Progenitor cell of endocrine pancreas (in vitro differentiated cells): Measurements from ENCODE around the gene RAB10. TPM values are rescaled to one million over a fixed set of nuclear protein-coding genes. Genes with fewer than 3 reads are reported as not detected.

ENCODE experiments used
- DNase-seq: peaks from one replicate; pipeline ENCODE4 v3.0.0; 2021; ENCODE audit warnings: low spot score; ENCODE audit not compliant: unreplicated experiment
- H3K27ac Mint-ChIP-seq: 2 replicates; pipeline ENCODE4 v1.8.0; 2021; ENCODE audit warnings: mild to moderate bottlenecking, moderate library complexity, mixed read lengths
- H3K27me3 Mint-ChIP-seq: 2 replicates; pipeline ENCODE4 v1.8.0; 2021; ENCODE audit warnings: mixed read lengths
- H3K36me3 Mint-ChIP-seq: 2 replicates; pipeline ENCODE4 v1.8.0; 2022; ENCODE audit warnings: mixed read lengths; ENCODE audit not compliant: insufficient read depth
- H3K4me1 Mint-ChIP-seq: 2 replicates; pipeline ENCODE4 v1.8.0; 2021; ENCODE audit warnings: low read depth, mixed read lengths
- H3K4me3 Mint-ChIP-seq: 2 replicates; pipeline ENCODE4 v1.8.0; 2021; ENCODE audit warnings: low read depth, mild to moderate bottlenecking, moderate library complexity, mixed read lengths
- H3K9me3 Mint-ChIP-seq: 2 replicates; pipeline ENCODE4 v1.8.0; 2021; ENCODE audit warnings: low read depth, mixed read lengths
- total RNA-seq: library from RNA; stranded (reverse); gene quantifications from 2 replicates; pipeline ENCODE4 v1.2.1, GENCODE V29; 2021
- TF ChIP-seq, protein P1 (sequence below): fragments of 200-600 bp; sonication (generic); IDR thresholded peaks from one replicate; pipeline ENCODE4 v1.5.0; 2021; ENCODE audit warnings: antibody characterized with exemption, mild to moderate bottlenecking; ENCODE audit not compliant: unreplicated experiment

RAB10 gene
- total RNA-seq, 1 donor from 2014 or later: 114 TPM

DNA sequence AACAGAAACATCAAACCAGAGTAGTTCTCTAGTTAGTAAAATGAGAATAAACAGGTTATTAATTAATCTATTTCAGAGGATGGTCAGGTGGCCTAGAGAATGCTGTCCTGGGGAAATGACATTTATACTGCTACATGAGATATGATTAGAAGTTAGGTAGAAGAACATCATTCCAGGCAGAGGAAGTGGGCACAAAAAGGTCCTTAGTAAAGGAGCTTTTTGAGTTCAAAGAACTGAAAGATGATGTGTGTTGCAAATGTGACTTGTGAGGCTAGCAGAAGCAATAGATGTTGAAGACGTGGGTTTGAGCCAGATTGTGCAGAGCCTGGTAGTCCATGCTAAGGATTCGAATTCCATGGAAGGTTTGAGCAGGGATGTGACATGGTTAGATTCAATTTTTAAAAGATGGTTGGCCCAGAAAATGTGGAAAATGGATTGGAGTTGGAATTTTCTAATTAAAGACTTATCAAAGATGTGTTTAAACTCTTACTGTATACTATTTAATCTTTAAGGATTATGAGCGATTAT lies 34.2 kb downstream of the RAB10 start:
- H3K4me1 Mint-ChIP-seq: peaks cover 20% of the 10 kb centered on the region
- H3K27ac Mint-ChIP-seq: peak overlapping the region; percentile 63
- no peak for DNase-seq
- H3K9me3 Mint-ChIP-seq: no peaks in the 10 kb centered on the region
- peaks cover 6% of the 10 kb centered on the region for H3K36me3 Mint-ChIP-seq
- TF ChIP-seq, protein P1, sequence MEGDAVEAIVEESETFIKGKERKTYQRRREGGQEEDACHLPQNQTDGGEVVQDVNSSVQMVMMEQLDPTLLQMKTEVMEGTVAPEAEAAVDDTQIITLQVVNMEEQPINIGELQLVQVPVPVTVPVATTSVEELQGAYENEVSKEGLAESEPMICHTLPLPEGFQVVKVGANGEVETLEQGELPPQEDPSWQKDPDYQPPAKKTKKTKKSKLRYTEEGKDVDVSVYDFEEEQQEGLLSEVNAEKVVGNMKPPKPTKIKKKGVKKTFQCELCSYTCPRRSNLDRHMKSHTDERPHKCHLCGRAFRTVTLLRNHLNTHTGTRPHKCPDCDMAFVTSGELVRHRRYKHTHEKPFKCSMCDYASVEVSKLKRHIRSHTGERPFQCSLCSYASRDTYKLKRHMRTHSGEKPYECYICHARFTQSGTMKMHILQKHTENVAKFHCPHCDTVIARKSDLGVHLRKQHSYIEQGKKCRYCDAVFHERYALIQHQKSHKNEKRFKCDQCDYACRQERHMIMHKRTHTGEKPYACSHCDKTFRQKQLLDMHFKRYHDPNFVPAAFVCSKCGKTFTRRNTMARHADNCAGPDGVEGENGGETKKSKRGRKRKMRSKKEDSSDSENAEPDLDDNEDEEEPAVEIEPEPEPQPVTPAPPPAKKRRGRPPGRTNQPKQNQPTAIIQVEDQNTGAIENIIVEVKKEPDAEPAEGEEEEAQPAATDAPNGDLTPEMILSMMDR: no peak
- no peaks in the 10 kb centered on the region for H3K27me3 Mint-ChIP-seq
- no peak overlapping the region for H3K4me3 Mint-ChIP-seq

DNA sequence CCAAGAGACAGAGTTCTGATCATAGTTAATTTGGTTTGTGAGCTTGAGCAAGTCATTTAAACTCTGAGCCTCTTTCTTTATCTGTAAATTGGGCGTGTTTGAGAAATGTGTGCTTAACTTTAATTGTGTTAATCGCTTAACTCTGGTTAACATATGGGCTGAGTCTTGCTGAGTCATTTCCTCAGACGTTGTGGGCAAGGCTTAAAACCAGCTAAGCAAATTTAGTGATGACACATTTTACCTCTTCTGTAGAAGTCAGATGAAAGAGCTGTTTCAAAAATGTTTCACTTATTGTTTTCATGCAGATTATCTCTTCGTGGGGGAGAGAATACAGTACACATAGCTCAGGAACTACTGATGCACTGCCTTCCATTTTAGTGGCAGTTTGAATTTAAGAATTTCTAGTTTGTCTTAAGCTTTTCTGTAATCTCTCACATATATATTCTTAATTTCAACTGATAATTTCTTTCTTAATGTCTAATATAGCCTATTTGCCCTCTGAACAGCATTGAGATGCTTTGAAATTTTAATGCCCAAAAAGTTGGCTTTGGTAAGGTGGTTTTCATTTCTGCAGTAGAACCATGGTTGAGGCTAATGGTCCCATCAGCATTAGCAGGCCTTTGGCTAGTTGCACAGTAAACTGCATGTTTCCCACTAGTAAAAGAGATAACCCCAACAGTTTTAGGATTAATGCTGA lies 34.9 kb downstream of the RAB10 start:
- TF ChIP-seq, protein P1: no peak
- DNase-seq: no peak
- no peaks in the 10 kb centered on the region for H3K9me3 Mint-ChIP-seq
- H3K27ac Mint-ChIP-seq: peak overlapping the region; percentile 10
- H3K4me1 Mint-ChIP-seq: peaks cover 27% of the 10 kb centered on the region
- no peaks in the 10 kb centered on the region for H3K27me3 Mint-ChIP-seq
- H3K4me3 Mint-ChIP-seq: no peak overlapping the region
- peaks cover 6% of the 10 kb centered on the region for H3K36me3 Mint-ChIP-seq

DNA sequence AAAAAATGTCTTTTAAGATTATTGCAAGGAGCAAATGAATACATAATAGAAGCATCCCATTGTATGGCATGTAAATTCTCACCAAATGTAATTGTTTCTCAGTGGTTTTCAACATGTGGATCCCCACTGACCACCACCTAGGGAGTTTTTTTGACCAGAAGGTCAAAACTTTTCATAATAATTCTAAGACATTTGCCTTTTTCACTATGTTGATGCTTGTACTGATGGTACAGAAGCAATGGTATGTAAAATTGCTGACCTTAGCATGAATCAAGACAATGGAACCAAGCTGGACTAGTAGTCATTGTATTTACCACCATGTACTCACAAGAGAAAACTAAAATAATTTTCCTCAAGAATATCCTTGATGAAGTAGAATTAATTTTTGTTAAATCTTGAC lies 36.8 kb downstream of the RAB10 start:
- TF ChIP-seq, protein P1: no peak
- peaks cover 5% of the 10 kb centered on the region for H3K36me3 Mint-ChIP-seq
- H3K27ac Mint-ChIP-seq: no peak overlapping the region
- peaks cover 43% of the 10 kb centered on the region for H3K4me1 Mint-ChIP-seq
- H3K9me3 Mint-ChIP-seq: no peaks in the 10 kb centered on the region
- H3K4me3 Mint-ChIP-seq: no peak overlapping the region
- DNase-seq: no peak
- no peaks in the 10 kb centered on the region for H3K27me3 Mint-ChIP-seq

DNA sequence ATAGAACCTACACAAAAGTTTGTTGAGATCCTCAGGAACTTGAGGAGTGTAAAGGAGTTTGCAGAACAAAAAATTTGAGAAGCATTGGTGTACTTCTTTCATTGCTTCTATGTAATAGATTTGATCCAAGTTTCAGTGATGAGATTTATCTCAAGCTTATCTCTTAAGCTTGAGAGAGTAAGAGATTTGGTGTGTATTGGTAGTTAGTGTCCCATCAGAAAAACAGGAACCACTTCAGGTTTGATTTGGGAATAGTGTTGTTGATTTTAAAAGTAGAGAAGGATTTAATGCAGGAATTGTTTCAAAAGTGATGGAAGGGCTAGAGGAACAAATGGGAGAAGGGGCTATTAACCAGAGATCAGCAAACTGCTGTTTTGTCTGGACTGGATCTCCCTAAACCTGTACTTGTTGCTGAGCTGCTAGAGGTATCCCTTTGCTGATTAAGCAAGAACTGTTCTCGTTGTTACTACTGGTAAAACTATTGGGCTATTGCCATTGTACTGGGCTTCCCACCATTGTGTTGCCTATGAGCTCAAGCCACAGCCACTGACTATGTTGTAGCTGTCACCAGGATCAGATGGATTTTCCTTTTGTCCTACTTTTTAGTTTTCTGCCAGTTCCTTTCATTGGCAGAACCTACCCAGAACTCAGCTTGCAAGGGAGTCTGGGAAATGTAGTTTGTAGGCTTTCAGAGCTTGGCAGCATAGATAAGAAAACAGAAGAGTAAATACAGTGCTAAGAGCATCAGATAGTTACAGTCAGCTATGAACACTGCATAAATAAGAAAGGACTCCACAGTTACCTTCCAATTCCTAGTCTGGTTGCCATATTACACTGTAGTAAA lies 39.3 kb downstream of the RAB10 start:
- Mint-ChIP-seq H3K36me3 (peaks cover under 1% of the 10 kb centered on the region), H3K9me3 (no peaks in the 10 kb centered on the region), H3K27me3 (no peaks in the 10 kb centered on the region), H3K4me3 (no peak overlapping the region), H3K27ac (peak overlapping the region; percentile 73), H3K4me1 (peaks cover 40% of the 10 kb centered on the region)
- TF ChIP-seq, protein P1: no peak
- DNase-seq: no peak

DNA sequence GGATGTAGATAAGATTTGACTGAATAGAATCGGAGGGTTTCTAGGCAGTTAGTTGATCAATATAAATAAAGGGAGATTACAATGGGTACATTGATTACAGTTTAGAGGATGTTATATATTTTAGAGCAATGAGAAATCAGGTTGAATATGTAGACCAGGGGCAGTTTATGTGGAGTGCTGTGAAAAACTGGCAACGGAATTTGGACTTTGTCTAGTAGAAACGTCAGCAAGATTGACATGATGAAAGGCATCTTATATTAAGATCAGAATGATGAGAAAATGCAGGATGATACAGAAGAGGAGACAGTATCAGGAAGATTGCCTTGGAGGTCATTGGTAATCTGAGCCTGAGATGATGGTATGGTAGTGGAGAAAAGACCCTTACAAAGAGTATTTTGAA lies 39.9 kb downstream of the RAB10 start:
- H3K27me3 Mint-ChIP-seq: no peaks in the 10 kb centered on the region
- no peak for DNase-seq
- TF ChIP-seq, protein P1: no peak
- peaks cover 36% of the 10 kb centered on the region for H3K4me1 Mint-ChIP-seq
- H3K4me3 Mint-ChIP-seq: no peak overlapping the region
- peak overlapping the region; percentile 29 for H3K27ac Mint-ChIP-seq
- H3K36me3 Mint-ChIP-seq: peaks cover 5% of the 10 kb centered on the region
- no peaks in the 10 kb centered on the region for H3K9me3 Mint-ChIP-seq
